PC-9 (cell line): ENCODE measurements around the gene ITGA8.

Experiments used
- EZH2 ChIP-seq: fragments of 200-600 bp; sonication (generic); IDR thresholded peaks from 2 replicates; pipeline ENCODE4 v1.8.0; 2017; ENCODE audit warnings: antibody characterized with exemption, low read depth
- TF ChIP-seq, protein P1 (sequence below): fragments of 200-600 bp; sonication (generic); conservative IDR thresholded peaks from 2 replicates; pipeline ENCODE4 v1.6.1; 2017; ENCODE audit warnings: mixed run types, antibody characterized with exemption, mild to moderate bottlenecking, moderate library complexity

DNA sequence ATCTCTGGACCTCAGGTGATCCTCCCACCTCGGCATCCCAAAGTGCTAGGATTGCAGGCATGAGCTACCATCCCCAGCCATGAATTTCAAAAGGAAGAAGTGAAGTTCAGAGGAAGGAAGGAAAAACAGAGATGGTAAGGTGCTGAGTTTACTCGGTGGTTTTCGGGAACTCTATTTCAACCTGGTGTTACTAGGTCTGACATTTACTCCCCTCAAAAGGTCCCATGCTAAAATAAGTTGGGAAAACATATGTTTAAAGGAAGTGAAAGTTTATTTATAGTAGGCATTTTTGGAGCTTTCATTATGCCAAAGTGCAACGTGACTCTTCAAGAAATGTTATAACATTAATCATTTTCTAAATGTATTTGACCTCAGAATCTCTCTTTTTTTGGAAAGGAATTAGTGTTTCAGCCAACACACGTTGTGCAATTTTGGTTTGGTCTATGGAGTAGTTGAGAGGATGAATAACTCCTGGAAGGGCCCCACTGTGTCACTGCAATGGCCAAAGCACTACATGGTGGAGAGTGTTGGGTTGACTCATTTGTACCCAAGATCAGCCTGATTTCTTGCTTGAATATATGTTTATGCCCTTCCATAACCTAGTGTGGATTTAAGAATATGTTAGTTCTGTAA is 233.9 kb downstream of the ITGA8 start:
- TF ChIP-seq, protein P1, sequence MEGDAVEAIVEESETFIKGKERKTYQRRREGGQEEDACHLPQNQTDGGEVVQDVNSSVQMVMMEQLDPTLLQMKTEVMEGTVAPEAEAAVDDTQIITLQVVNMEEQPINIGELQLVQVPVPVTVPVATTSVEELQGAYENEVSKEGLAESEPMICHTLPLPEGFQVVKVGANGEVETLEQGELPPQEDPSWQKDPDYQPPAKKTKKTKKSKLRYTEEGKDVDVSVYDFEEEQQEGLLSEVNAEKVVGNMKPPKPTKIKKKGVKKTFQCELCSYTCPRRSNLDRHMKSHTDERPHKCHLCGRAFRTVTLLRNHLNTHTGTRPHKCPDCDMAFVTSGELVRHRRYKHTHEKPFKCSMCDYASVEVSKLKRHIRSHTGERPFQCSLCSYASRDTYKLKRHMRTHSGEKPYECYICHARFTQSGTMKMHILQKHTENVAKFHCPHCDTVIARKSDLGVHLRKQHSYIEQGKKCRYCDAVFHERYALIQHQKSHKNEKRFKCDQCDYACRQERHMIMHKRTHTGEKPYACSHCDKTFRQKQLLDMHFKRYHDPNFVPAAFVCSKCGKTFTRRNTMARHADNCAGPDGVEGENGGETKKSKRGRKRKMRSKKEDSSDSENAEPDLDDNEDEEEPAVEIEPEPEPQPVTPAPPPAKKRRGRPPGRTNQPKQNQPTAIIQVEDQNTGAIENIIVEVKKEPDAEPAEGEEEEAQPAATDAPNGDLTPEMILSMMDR = no peak
- no peak for TF ChIP-seq EZH2
